Fibroblast of the aortic adventitia (primary cell): ENCODE measurements around the gene SH2D3A. TPM values are rescaled to one million over a fixed set of nuclear protein-coding genes. Genes with fewer than 3 reads are reported as not detected.

Experiments
- DNase-seq: peaks from one replicate; pipeline ENCODE4 v3.0.0-alpha.2; 2010; ENCODE audit warnings: low read depth
- H3K4me3 ChIP-seq: 2 replicates; pipeline ENCODE4 v1.5.1; 2011; ENCODE audit warnings: low read depth, mild to moderate bottlenecking, control low read depth, low read length, moderate library complexity
- CTCF ChIP-seq: IDR thresholded peaks from 2 replicates; pipeline ENCODE4 v1.5.1; 2011; ENCODE audit warnings: mild to moderate bottlenecking, low read length, control low read depth, inconsistent platforms; ENCODE audit not compliant: insufficient read depth
- total RNA-seq: library from RNA; depleted of rRNA; stranded (reverse); fragments of >200 nt; gene quantifications from 2 replicates; pipeline ENCODE4 v1.2.3, GENCODE V29; 2012; ENCODE audit warnings: low replicate concordance

The SH2D3A gene
- total RNA-seq, 1 donor: not detected

GRCh38 chr19:6736169-6736916 is 30.9 kb downstream of the SH2D3A start:
- peak overlapping the region; percentile 89 for H3K4me3 ChIP-seq
- TF ChIP-seq CTCF: peak; percentile 78
- DNase-seq: peak; percentile 91

GRCh38 chr19:6735181-6735911 is 31.9 kb downstream of the SH2D3A start:
- DNase-seq: no peak
- H3K4me3 ChIP-seq: peak overlapping the region; percentile 89
- no peak for TF ChIP-seq CTCF

GRCh38 chr19:6734096-6734696 is 33.0 kb downstream of the SH2D3A start:
- no peak for TF ChIP-seq CTCF
- no peak overlapping the region for H3K4me3 ChIP-seq
- DNase-seq: no peak

GRCh38 chr19:6733338-6734095 is 33.7 kb downstream of the SH2D3A start:
- no peak overlapping the region for H3K4me3 ChIP-seq
- peak; percentile 41 for TF ChIP-seq CTCF
- no peak for DNase-seq

- DNase-seq: no peak
- no peak for TF ChIP-seq CTCF
- no peak overlapping the region for H3K4me3 ChIP-seq
Measured at GRCh38 chr19:6732803-6733337, 34.4 kb downstream of the SH2D3A start.

- TF ChIP-seq CTCF: no peak
- no peak overlapping the region for H3K4me3 ChIP-seq
Measured at GRCh38 chr19:6731822-6732221, 35.4 kb downstream of the SH2D3A start.

More at GRCh38 chr19:6731822-6732221, 35.4 kb downstream of the SH2D3A start:
- no peak for DNase-seq
